ENCODE results near the gene LRGUK. TPM values are rescaled to one million over a fixed set of nuclear protein-coding genes. Genes with fewer than 3 reads are reported as not detected.

LRGUK gene
- total and polyA plus RNA-seq, 2 of the 8 experiments (the other 6 are each of a cell fraction or from before 2014, with no cell fraction given): 1.5 to 3.6 TPM

- TF ChIP-seq ATF3 (IDR thresholded peaks at IDR 0.05; ENCODE audit: insufficient read depth, low read depth, low read length): no peak
- no peak for TF ChIP-seq BACH1 (IDR thresholded peaks at IDR 0.05; ENCODE audit: low read length)
- TF ChIP-seq RAD21 (IDR thresholded peaks at IDR 0.05 in 1 of 2, conservative IDR thresholded peaks at IDR 0.05 in 1 of 2; ENCODE audit: low read depth in 2 of 2, low read length in 2 of 2): no peak
Observed at GRCh38 chr7:134078991-134079390, 48.1 kb upstream of the LRGUK start (continued).
